WTC11 (cell line): Measurements from ENCODE around the gene NOXO1. TPM values are rescaled to one million over a fixed set of nuclear protein-coding genes. Genes with fewer than 3 reads are reported as not detected.

Experiments
- ATAC-seq: fragments of 200-7000 bp; cut with Tn5 transposase; 2 replicates; pipeline ENCODE4 v1.10.0; 2021; ENCODE audit warnings: mild to moderate bottlenecking, moderate library complexity
- CTCF ChIA-PET: fragments of 300-600 bp; sonication (Branson Sonifier 250); formaldehyde crosslinking; loops from one replicate; lab custom pipeline; 2021; ENCODE audit warnings: antibody characterized with exemption; lab: Charles Lee
- POLR2A ChIA-PET: fragments of 350-600 bp; sonication (Branson Sonifier 250); formaldehyde crosslinking; loops from one replicate; lab custom pipeline; 2021; ENCODE audit warnings: antibody characterized with exemption; lab: Charles Lee
- DNase-seq: peaks from one replicate; pipeline ENCODE4 v3.0.0; 2021; ENCODE audit warnings: low spot score
- H3K27ac Mint-ChIP-seq: 2 replicates; pipeline ENCODE4 v1.8.0; 2021; ENCODE audit warnings: mixed read lengths
- H3K27me3 Mint-ChIP-seq: 2 replicates; pipeline ENCODE4 v1.8.0; 2021; ENCODE audit warnings: low read depth, mild to moderate bottlenecking, moderate library complexity, mixed read lengths
- H3K36me3 Mint-ChIP-seq: 2 replicates; pipeline ENCODE4 v1.8.0; 2021; ENCODE audit warnings: mixed read lengths
- H3K4me1 Mint-ChIP-seq: 2 replicates; pipeline ENCODE4 v1.8.0; 2022; ENCODE audit warnings: mixed read lengths
- H3K4me3 Mint-ChIP-seq: 2 replicates; pipeline ENCODE4 v1.8.0; 2021; ENCODE audit warnings: mild to moderate bottlenecking, moderate library complexity, mixed read lengths
- H3K9me3 Mint-ChIP-seq: 2 replicates; pipeline ENCODE4 v1.8.0; 2021; ENCODE audit warnings: mixed read lengths
- CBFB ChIP-seq: sonication (generic); formaldehyde crosslinking; IDR thresholded peaks from 2 replicates; pipeline ENCODE4 v1.8.1; 2022; ENCODE audit warnings: mild to moderate bottlenecking, low read depth, missing genetic modification reagents
- CREB1 ChIP-seq: sonication (generic); formaldehyde crosslinking; IDR thresholded peaks from 2 replicates; pipeline ENCODE4 v1.8.0; 2023; ENCODE audit warnings: mild to moderate bottlenecking, missing genetic modification reagents
- ESRRA ChIP-seq: sonication (generic); formaldehyde crosslinking; IDR thresholded peaks from 2 replicates; pipeline ENCODE4 v1.8.1; 2022; ENCODE audit warnings: mild to moderate bottlenecking, missing genetic modification reagents, borderline replicate concordance
- GRHL2 ChIP-seq: fragments of 250-450 bp; sonication (Bioruptor Pico); IDR thresholded peaks from 2 replicates; pipeline ENCODE4 v1.8.0; 2022; ENCODE audit warnings: mild to moderate bottlenecking, moderate library complexity; ENCODE audit not compliant: insufficient replicate concordance, severe bottlenecking
- IRF2 ChIP-seq: sonication (generic); formaldehyde crosslinking; IDR thresholded peaks from 2 replicates; pipeline ENCODE4 v1.8.0; 2022; ENCODE audit warnings: low read depth, missing genetic modification reagents, borderline replicate concordance
- MXD4 ChIP-seq: fragments of 250-450 bp; sonication (Bioruptor Pico); IDR thresholded peaks from 2 replicates; pipeline ENCODE4 v1.8.0; 2021; ENCODE audit warnings: mild to moderate bottlenecking, moderate library complexity, borderline replicate concordance
- MYBL2 ChIP-seq: sonication (generic); formaldehyde crosslinking; IDR thresholded peaks from 2 replicates; pipeline ENCODE4 v1.8.1; 2023; ENCODE audit warnings: mild to moderate bottlenecking, moderate library complexity, missing genetic modification reagents
- NR1H2 ChIP-seq: sonication (generic); formaldehyde crosslinking; IDR thresholded peaks from 2 replicates; pipeline ENCODE4 v1.9.0; 2021; ENCODE audit warnings: mild to moderate bottlenecking, moderate library complexity, missing genetic modification reagents
- NR2C2 ChIP-seq: sonication (generic); formaldehyde crosslinking; IDR thresholded peaks from 2 replicates; pipeline ENCODE4 v1.8.0; 2022; ENCODE audit warnings: mild to moderate bottlenecking, missing genetic modification reagents
- NR3C1 ChIP-seq: sonication (generic); formaldehyde crosslinking; conservative IDR thresholded peaks from 2 replicates; pipeline ENCODE4 v1.8.1; 2023; ENCODE audit warnings: low read depth, mild to moderate bottlenecking, missing genetic modification reagents
- PRRX2 ChIP-seq: fragments of 250-450 bp; sonication (Bioruptor Pico); IDR thresholded peaks from 2 replicates; pipeline ENCODE4 v1.8.0; 2021; ENCODE audit warnings: mild to moderate bottlenecking
- RORB ChIP-seq: fragments of 250-450 bp; sonication (Bioruptor Pico); IDR thresholded peaks from 2 replicates; pipeline ENCODE4 v1.9.0; 2021; ENCODE audit warnings: mild to moderate bottlenecking
- SMAD4 ChIP-seq: sonication (generic); formaldehyde crosslinking; IDR thresholded peaks from 2 replicates; pipeline ENCODE4 v1.8.0; 2022; ENCODE audit warnings: mild to moderate bottlenecking, missing genetic modification reagents
- SOX15 ChIP-seq: fragments of 250-450 bp; sonication (Bioruptor Pico); IDR thresholded peaks from 2 replicates; pipeline ENCODE4 v1.9.0; 2021; ENCODE audit warnings: mild to moderate bottlenecking
- SP1 ChIP-seq: sonication (generic); formaldehyde crosslinking; conservative IDR thresholded peaks from 2 replicates; pipeline ENCODE4 v1.8.1; 2022; ENCODE audit warnings: missing genetic modification reagents
- TCF7 ChIP-seq: sonication (generic); formaldehyde crosslinking; IDR thresholded peaks from 2 replicates; pipeline ENCODE4 v1.8.0; 2022; ENCODE audit warnings: mild to moderate bottlenecking, low read depth, missing genetic modification reagents, moderate library complexity
- TEAD1 ChIP-seq: sonication (generic); formaldehyde crosslinking; IDR thresholded peaks from 2 replicates; pipeline ENCODE4 v1.8.0; 2022; ENCODE audit warnings: mild to moderate bottlenecking, missing genetic modification reagents
- TEAD4 ChIP-seq: sonication (generic); formaldehyde crosslinking; IDR thresholded peaks from 2 replicates; pipeline ENCODE4 v1.8.0; 2022; ENCODE audit warnings: mild to moderate bottlenecking, missing genetic modification reagents
- TP53 ChIP-seq: sonication (generic); formaldehyde crosslinking; IDR thresholded peaks from 2 replicates; pipeline ENCODE4 v1.8.1; 2023; ENCODE audit warnings: mild to moderate bottlenecking, missing genetic modification reagents
- ZBTB21 ChIP-seq: sonication (generic); formaldehyde crosslinking; IDR thresholded peaks from 2 replicates; pipeline ENCODE4 v1.8.1; 2023; ENCODE audit warnings: mild to moderate bottlenecking, missing genetic modification reagents, borderline replicate concordance
- ZNF232 ChIP-seq: sonication (generic); formaldehyde crosslinking; IDR thresholded peaks from 2 replicates; pipeline ENCODE4 v1.8.0; 2022; ENCODE audit warnings: mild to moderate bottlenecking, missing genetic modification reagents
- ZNF317 ChIP-seq: sonication (generic); formaldehyde crosslinking; IDR thresholded peaks from 2 replicates; pipeline ENCODE4 v1.8.1; 2023; ENCODE audit warnings: low read depth, mild to moderate bottlenecking, moderate library complexity, missing genetic modification reagents, borderline replicate concordance
- ZNF423 ChIP-seq: fragments of 250-450 bp; sonication (Bioruptor Pico); IDR thresholded peaks from 2 replicates; pipeline ENCODE4 v2.1.2; 2022; ENCODE audit warnings: mild to moderate bottlenecking, moderate library complexity
- ZNF671 ChIP-seq: fragments of 250-450 bp; sonication (Bioruptor Pico); IDR thresholded peaks from 2 replicates; pipeline ENCODE4 v1.8.0; 2021; ENCODE audit warnings: mild to moderate bottlenecking
- total RNA-seq: library from RNA; stranded (reverse); gene quantifications from 3 replicates; pipeline ENCODE4 v1.2.3, GENCODE V29; 2021
- TF ChIP-seq, protein P1 (sequence below): sonication (generic); formaldehyde crosslinking; IDR thresholded peaks from 2 replicates; pipeline ENCODE4 v1.8.1; 2023; ENCODE audit warnings: mild to moderate bottlenecking, moderate library complexity, missing genetic modification reagents
- TF ChIP-seq, protein P2 (sequence below): sonication (generic); formaldehyde crosslinking; IDR thresholded peaks from 2 replicates; pipeline ENCODE4 v1.8.1; 2023; ENCODE audit warnings: mild to moderate bottlenecking, missing genetic modification reagents, borderline replicate concordance
- TF ChIP-seq, protein P3 (sequence below): sonication (generic); formaldehyde crosslinking; IDR thresholded peaks from 2 replicates; pipeline ENCODE4 v1.8.0; 2023; ENCODE audit warnings: missing genetic modification reagents
- TF ChIP-seq, protein P4 (sequence below): sonication (generic); formaldehyde crosslinking; IDR thresholded peaks from 2 replicates; pipeline ENCODE4 v1.8.1; 2022; ENCODE audit warnings: mild to moderate bottlenecking, moderate library complexity, missing genetic modification reagents
- TF ChIP-seq, protein P5 (sequence below): sonication (generic); formaldehyde crosslinking; conservative IDR thresholded peaks from 2 replicates; pipeline ENCODE4 v1.8.1; 2022; ENCODE audit warnings: mild to moderate bottlenecking, missing genetic modification reagents

Gene NOXO1
- total RNA-seq, 1 experiment from 2014 or later, result 5.7 TPM

DNA sequence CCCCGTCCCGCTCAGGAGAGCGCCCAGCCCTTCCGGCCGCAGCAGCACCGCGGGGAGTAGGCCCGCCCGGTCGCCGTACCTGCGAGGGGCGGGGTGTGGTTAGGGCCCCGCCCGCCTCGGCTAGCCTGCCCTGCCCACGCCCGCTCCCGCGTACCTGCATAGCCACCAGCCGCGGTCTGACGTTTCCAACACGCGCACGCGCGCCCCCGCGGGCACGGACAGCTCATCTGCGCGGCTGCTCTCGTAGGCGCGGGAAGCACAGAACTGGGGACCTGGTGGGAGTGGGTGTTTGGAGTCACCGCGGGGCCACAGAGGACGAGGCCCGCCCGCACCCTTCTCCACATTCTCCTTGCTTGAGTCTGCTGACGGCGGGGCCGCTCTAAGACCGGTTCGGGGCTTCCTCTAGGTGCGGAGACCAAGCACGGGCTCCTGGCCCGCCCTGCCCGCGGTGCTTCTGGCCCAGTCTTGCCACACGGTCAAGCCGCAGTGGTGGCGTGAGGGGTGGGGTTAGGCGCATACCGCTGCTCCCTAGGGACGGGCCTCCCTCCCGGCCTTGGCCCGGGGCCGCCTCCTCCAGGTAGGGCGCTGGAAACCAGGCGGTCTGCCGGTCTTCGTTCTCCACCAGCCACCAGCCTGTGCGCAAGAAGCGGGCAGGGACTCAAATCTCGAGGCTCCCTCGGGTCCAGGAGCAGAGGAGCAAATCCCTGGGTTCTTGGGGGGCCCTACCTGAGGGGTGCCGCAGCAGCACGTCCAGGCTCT, 1.8 kb downstream of the NOXO1 start:
- no peak overlapping the region for H3K27ac Mint-ChIP-seq
- DNase-seq (peak; percentile 74), ATAC-seq (peak; percentile 31)
- CTCF ChIA-PET, result interaction anchor here (1.0 to 4.4 kb wide), 9 partner anchors 13 to 197 kb away, joined by 3 to 19 read pairs (median 4); partner anchors contain the start of genes NUBP2, RPS2, SPSB3 and TRAF7
- H3K36me3 Mint-ChIP-seq, result peaks cover 10% of the 10 kb centered on the region
- H3K9me3 Mint-ChIP-seq, result no peaks in the 10 kb centered on the region
- peaks cover 39% of the 10 kb centered on the region for H3K27me3 Mint-ChIP-seq
- peaks cover 19% of the 10 kb centered on the region for H3K4me1 Mint-ChIP-seq
- POLR2A ChIA-PET, result interaction anchor here (1.0 to 3.0 kb wide), 6 partner anchors 15 to 112 kb away, joined by 3 to 20 read pairs (median 4); partner anchors contain the start of genes MSRB1 and RPS2
- peak overlapping the region; percentile 64 for H3K4me3 Mint-ChIP-seq
- TF ChIP-seq, protein P1, sequence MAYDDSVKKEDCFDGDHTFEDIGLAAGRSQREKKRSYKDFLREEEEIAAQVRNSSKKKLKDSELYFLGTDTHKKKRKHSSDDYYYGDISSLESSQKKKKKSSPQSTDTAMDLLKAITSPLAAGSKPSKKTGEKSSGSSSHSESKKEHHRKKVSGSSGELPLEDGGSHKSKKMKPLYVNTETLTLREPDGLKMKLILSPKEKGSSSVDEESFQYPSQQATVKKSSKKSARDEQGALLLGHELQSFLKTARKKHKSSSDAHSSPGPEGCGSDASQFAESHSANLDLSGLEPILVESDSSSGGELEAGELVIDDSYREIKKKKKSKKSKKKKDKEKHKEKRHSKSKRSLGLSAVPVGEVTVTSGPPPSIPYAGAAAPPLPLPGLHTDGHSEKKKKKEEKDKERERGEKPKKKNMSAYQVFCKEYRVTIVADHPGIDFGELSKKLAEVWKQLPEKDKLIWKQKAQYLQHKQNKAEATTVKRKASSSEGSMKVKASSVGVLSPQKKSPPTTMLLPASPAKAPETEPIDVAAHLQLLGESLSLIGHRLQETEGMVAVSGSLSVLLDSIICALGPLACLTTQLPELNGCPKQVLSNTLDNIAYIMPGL (CRISPR knock-in tag), result peak; percentile 8; the same call in 1 of the 2 replicates
- TF ChIP-seq, protein P2, sequence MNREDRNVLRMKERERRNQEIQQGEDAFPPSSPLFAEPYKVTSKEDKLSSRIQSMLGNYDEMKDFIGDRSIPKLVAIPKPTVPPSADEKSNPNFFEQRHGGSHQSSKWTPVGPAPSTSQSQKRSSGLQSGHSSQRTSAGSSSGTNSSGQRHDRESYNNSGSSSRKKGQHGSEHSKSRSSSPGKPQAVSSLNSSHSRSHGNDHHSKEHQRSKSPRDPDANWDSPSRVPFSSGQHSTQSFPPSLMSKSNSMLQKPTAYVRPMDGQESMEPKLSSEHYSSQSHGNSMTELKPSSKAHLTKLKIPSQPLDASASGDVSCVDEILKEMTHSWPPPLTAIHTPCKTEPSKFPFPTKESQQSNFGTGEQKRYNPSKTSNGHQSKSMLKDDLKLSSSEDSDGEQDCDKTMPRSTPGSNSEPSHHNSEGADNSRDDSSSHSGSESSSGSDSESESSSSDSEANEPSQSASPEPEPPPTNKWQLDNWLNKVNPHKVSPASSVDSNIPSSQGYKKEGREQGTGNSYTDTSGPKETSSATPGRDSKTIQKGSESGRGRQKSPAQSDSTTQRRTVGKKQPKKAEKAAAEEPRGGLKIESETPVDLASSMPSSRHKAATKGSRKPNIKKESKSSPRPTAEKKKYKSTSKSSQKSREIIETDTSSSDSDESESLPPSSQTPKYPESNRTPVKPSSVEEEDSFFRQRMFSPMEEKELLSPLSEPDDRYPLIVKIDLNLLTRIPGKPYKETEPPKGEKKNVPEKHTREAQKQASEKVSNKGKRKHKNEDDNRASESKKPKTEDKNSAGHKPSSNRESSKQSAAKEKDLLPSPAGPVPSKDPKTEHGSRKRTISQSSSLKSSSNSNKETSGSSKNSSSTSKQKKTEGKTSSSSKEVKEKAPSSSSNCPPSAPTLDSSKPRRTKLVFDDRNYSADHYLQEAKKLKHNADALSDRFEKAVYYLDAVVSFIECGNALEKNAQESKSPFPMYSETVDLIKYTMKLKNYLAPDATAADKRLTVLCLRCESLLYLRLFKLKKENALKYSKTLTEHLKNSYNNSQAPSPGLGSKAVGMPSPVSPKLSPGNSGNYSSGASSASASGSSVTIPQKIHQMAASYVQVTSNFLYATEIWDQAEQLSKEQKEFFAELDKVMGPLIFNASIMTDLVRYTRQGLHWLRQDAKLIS (CRISPR knock-in tag), result no peak
- TF ChIP-seq, protein P3, sequence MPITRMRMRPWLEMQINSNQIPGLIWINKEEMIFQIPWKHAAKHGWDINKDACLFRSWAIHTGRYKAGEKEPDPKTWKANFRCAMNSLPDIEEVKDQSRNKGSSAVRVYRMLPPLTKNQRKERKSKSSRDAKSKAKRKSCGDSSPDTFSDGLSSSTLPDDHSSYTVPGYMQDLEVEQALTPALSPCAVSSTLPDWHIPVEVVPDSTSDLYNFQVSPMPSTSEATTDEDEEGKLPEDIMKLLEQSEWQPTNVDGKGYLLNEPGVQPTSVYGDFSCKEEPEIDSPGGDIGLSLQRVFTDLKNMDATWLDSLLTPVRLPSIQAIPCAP (CRISPR knock-in tag), result no peak
- TF ChIP-seq GRHL2 (CRISPR knock-in tag) (no peak), NR3C1 (CRISPR knock-in tag) (no peak), ZBTB21 (peak; percentile 39; the same call in 1 of the 2 replicates), CBFB (CRISPR knock-in tag) (peak; percentile 81; the same call in 1 of the 2 replicates), TEAD4 (no peak), IRF2 (CRISPR knock-in tag) (no peak), RORB (CRISPR knock-in tag) (no peak), NR1H2 (no peak), ZNF317 (0 out of 2 replicates have a peak, but pooled peaks have one; percentile 16), CREB1 (CRISPR knock-in tag) (no peak), SP1 (CRISPR knock-in tag) (peak; percentile 35; the same call in 1 of the 2 replicates), ZNF423 (CRISPR knock-in tag) (no peak), MXD4 (no peak), ZNF671 (CRISPR knock-in tag) (no peak), SOX15 (no peak), NR2C2 (no peak), SMAD4 (CRISPR knock-in tag) (no peak), MYBL2 (CRISPR knock-in tag) (0 out of 2 replicates have a peak, but pooled peaks have one; percentile 55), ZNF232 (no peak), ESRRA (CRISPR knock-in tag) (no peak; the same call in 1 of the 2 replicates), TP53 (CRISPR knock-in tag) (peak; percentile 94), TCF7 (0 out of 2 replicates have a peak, but pooled peaks have one; percentile 63), PRRX2 (CRISPR knock-in tag) (no peak), TEAD1 (CRISPR knock-in tag) (peak; percentile 67)
- TF ChIP-seq, protein P4, sequence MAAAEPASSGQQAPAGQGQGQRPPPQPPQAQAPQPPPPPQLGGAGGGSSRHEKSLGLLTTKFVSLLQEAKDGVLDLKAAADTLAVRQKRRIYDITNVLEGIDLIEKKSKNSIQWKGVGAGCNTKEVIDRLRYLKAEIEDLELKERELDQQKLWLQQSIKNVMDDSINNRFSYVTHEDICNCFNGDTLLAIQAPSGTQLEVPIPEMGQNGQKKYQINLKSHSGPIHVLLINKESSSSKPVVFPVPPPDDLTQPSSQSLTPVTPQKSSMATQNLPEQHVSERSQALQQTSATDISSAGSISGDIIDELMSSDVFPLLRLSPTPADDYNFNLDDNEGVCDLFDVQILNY (CRISPR knock-in tag), result peak; percentile 59; the same call in 1 of the 2 replicates
- TF ChIP-seq, protein P5, sequence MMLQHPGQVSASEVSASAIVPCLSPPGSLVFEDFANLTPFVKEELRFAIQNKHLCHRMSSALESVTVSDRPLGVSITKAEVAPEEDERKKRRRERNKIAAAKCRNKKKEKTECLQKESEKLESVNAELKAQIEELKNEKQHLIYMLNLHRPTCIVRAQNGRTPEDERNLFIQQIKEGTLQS (CRISPR knock-in tag), result no peak
